Measurements from ENCODE around the gene GNAQ. TPM values are rescaled to one million over a fixed set of nuclear protein-coding genes. Genes with fewer than 3 reads are reported as not detected.
"Not testable (repeated sequence)": the region's sequence is repeated elsewhere in the genome, so short reads cannot be mapped to it uniquely, and the experiment has no call there.

GNAQ gene
- total RNA-seq, 1 donor from 2014 or later, result 20.6 TPM

DNA sequence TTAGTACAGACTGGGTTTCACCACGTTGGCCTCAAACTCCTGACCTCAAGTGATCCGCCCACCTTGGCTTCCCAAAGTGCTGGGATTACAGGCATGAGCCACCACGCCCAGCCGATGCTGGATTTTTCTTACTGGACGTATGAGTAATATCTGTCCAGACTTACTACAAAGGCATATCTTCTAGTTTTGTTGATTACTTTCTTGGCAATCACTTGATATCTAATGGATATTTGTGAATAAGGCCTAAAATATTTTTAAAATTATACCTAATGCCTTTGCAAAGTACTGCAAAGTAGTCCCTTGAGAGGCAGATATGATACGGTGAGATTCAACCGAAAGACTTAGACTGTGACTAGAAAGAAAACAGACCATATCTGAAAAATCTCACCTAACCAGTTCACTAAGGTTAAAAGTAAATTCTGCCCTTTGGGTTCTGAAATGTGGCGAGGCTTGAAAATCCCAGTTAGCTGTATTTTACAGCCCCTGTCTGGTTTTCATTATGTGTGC, 152.1 kb downstream of the GNAQ start:
- TF ChIP-seq, protein P1, sequence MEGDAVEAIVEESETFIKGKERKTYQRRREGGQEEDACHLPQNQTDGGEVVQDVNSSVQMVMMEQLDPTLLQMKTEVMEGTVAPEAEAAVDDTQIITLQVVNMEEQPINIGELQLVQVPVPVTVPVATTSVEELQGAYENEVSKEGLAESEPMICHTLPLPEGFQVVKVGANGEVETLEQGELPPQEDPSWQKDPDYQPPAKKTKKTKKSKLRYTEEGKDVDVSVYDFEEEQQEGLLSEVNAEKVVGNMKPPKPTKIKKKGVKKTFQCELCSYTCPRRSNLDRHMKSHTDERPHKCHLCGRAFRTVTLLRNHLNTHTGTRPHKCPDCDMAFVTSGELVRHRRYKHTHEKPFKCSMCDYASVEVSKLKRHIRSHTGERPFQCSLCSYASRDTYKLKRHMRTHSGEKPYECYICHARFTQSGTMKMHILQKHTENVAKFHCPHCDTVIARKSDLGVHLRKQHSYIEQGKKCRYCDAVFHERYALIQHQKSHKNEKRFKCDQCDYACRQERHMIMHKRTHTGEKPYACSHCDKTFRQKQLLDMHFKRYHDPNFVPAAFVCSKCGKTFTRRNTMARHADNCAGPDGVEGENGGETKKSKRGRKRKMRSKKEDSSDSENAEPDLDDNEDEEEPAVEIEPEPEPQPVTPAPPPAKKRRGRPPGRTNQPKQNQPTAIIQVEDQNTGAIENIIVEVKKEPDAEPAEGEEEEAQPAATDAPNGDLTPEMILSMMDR (conservative IDR thresholded peaks at IDR 0.05; ENCODE audit: low read depth, low read length), result no peak
- no peak for DNase-seq (ENCODE audit: low read depth)
- H3K4me3 ChIP-seq (ENCODE audit: low read depth, low read length), result no peak overlapping the region

DNA sequence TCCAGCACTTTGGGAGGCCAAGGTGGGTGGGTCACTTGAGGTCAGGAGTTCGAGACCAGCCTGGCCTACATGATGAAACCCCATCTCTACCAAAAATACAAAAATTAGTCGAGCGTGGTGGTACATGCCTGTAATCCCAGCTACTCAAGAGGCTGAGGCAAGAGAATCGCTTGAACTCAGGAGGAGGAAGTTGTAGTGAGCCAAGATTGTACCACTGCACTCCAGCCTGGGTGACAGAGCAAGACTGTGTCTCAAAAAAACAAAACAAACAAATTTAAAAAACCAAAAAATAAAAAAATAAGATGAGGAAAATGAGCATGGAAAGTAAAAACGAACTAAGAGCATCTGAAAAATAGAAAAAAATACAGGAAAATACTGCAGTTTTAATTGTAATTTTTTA, 152.8 kb downstream of the GNAQ start:
- H3K4me3 ChIP-seq (ENCODE audit: low read depth, low read length); DNase-seq (ENCODE audit: low read depth): not testable (repeated sequence)

DNA sequence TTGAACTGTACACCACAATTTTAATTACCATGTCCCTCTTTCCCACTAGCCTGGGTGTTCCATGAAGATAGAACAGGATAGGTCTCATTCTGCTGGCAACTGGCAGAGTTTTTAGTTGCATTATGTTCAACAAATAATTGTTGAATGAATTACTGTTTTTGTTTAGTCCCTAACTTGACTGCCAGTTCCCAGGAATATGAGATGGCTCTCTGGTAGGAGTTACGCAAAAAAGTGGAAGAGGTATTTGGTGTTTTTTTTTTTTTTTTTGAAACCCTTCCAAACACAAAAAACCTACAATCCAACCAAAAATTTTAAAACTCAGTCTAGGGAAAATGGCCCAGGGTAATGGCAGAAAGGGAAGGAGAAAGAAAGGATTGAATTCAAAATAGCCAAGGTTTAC, 153.6 kb downstream of the GNAQ start:
- no peak for DNase-seq (ENCODE audit: low read depth)

DNA sequence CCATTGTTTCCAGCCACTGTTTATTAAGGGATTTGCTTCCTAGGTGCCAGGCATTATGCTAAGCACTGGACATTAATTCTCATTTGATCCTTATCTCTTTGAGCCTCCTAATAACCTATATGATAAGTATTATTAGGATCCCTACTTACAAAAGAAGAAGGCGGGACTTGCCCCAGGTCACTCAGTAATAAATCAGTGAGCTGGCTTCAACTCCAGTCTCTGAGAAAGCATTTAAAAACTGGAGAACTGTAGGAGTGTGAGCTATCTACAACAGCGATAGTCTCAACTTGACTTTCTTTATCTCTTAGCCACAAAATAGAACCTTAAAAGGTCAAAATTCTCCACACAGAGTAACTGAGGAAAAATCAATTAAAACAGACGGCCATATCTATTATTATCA, 155.0 kb downstream of the GNAQ start:
- no peak overlapping the region for H3K4me3 ChIP-seq (ENCODE audit: low read depth, low read length)
- TF ChIP-seq, protein P1 (conservative IDR thresholded peaks at IDR 0.05; ENCODE audit: low read depth, low read length), result no peak
- DNase-seq (ENCODE audit: low read depth), result no peak

More for the DNA sequence above, 153.6 kb downstream of the GNAQ start:
- no peak overlapping the region for H3K4me3 ChIP-seq (ENCODE audit: low read depth, low read length)
- TF ChIP-seq, protein P1 (conservative IDR thresholded peaks at IDR 0.05; ENCODE audit: low read depth, low read length), result no peak

GRCh38 chr9:77876091-77876490, 155.5 kb downstream of the GNAQ start:
- no peak for DNase-seq (ENCODE audit: low read depth)
- no peak overlapping the region for H3K4me3 ChIP-seq (ENCODE audit: low read depth, low read length)
- TF ChIP-seq, protein P1 (conservative IDR thresholded peaks at IDR 0.05; ENCODE audit: low read depth, low read length), result no peak

DNA sequence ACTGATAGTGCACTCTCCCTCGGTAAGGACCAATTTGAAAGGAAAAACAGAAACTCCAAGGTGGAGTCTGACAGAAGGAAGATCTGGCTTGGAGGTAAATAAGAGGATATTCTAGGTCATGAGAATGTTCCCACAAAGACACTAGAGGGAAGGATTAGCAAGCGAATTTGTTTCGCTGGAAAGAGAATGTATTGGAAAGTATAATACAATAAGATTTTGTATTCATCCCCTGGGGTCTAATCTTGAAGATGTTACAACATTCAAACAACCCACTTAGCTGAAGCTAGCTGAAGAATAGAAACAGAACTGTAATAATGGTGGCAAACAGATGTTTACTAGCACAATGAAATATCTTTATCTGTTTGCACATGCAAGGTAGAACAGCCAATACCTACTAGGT, 158.7 kb downstream of the GNAQ start:
- TF ChIP-seq, protein P1 (conservative IDR thresholded peaks at IDR 0.05; ENCODE audit: low read depth, low read length), result no peak
- no peak for DNase-seq (ENCODE audit: low read depth)

GRCh38 chr9:77872177-77872576, 159.4 kb downstream of the GNAQ start:
- no peak overlapping the region for H3K4me3 ChIP-seq (ENCODE audit: low read depth, low read length)
- no peak for DNase-seq (ENCODE audit: low read depth)
- TF ChIP-seq, protein P1 (conservative IDR thresholded peaks at IDR 0.05; ENCODE audit: low read depth, low read length), result no peak

More for the DNA sequence above, 158.7 kb downstream of the GNAQ start:
- no peak overlapping the region for H3K4me3 ChIP-seq (ENCODE audit: low read depth, low read length)

All from epithelial cell of proximal tubule (primary cell).